NB4 (cell line): ENCODE data around the gene WDR70.

Experiments
- CTCF ChIP-seq: IDR thresholded peaks from one replicate; pipeline ENCODE4 v1.5.1; 2012; ENCODE audit warnings: low read depth, low read length
- MYC ChIP-seq: IDR thresholded peaks from 2 replicates; pipeline ENCODE4 v1.6.1; 2011; ENCODE audit warnings: low read depth, low read length
- POLR2A ChIP-seq: IDR thresholded peaks from 2 replicates; pipeline ENCODE4 v1.6.1; 2011; ENCODE audit warnings: mild to moderate bottlenecking; ENCODE audit not compliant: insufficient read length; ENCODE audit errors: extremely low read depth

GRCh38 chr5:37448941-37449340 is 69.8 kb downstream of the WDR70 start:
- TF ChIP-seq CTCF (no peak), POLR2A (no peak), MYC (no peak)
